ENCODE data around the gene GHRHR. TPM values are rescaled to one million over a fixed set of nuclear protein-coding genes. Genes with fewer than 3 reads are reported as not detected.

Gene GHRHR
- total and polyA plus RNA-seq, 2 experiments from 2014 or later: 12.2 TPM; not detected in 1

GRCh38 chr7:30989824-30990672 lies 26.3 kb downstream of the GHRHR start:
- Histone ChIP-seq H3K4me3 (no peak overlapping the region), H3K27ac (no peak overlapping the region), H3K4me1 (ENCODE audit: insufficient read depth) (peaks cover 9% of the 10 kb centered on the region), H4K20me1 (ENCODE audit: insufficient read depth, poor library complexity, severe bottlenecking) (no peaks in the 10 kb centered on the region), H3K9me2 (replicated peaks; ENCODE audit: insufficient read depth) (no peaks in the 10 kb centered on the region), H3K36me3 (replicated peaks; ENCODE audit: insufficient read depth, low read depth) (no peaks in the 10 kb centered on the region), H3K9me3 (ENCODE audit: low read depth) (no peaks in the 10 kb centered on the region), H3K79me2 (no peaks in the 10 kb centered on the region), H3K4me2 (no peak overlapping the region), H3K27me3 (peaks cover 15% of the 10 kb centered on the region), H2AFZ (no peak overlapping the region)
- TF ChIP-seq, protein P1, sequence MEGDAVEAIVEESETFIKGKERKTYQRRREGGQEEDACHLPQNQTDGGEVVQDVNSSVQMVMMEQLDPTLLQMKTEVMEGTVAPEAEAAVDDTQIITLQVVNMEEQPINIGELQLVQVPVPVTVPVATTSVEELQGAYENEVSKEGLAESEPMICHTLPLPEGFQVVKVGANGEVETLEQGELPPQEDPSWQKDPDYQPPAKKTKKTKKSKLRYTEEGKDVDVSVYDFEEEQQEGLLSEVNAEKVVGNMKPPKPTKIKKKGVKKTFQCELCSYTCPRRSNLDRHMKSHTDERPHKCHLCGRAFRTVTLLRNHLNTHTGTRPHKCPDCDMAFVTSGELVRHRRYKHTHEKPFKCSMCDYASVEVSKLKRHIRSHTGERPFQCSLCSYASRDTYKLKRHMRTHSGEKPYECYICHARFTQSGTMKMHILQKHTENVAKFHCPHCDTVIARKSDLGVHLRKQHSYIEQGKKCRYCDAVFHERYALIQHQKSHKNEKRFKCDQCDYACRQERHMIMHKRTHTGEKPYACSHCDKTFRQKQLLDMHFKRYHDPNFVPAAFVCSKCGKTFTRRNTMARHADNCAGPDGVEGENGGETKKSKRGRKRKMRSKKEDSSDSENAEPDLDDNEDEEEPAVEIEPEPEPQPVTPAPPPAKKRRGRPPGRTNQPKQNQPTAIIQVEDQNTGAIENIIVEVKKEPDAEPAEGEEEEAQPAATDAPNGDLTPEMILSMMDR (IDR thresholded peaks at IDR 0.05; ENCODE audit: poor library complexity): no peak
- TF ChIP-seq EZH2phosphoT487 (IDR thresholded peaks at IDR 0.05; ENCODE audit: low read depth, severe bottlenecking, unreplicated experiment): no peak
- TF ChIP-seq EZH2 (IDR thresholded peaks at IDR 0.05; ENCODE audit: borderline replicate concordance): no peak
- 83% methylated on average over 10 of the region's 10 CpGs for WGBS (ENCODE audit: low lambda C conversion rate, missing lambda C conversion rate)
- no peak for DNase-seq (ENCODE audit: low spot score)

- Histone ChIP-seq H3K27ac (no peak overlapping the region), H3K9me2 (replicated peaks; ENCODE audit: insufficient read depth) (no peaks in the 10 kb centered on the region), H3K4me1 (ENCODE audit: insufficient read depth) (peaks cover 9% of the 10 kb centered on the region), H3K9me3 (ENCODE audit: low read depth) (no peaks in the 10 kb centered on the region), H3K79me2 (no peaks in the 10 kb centered on the region), H3K36me3 (replicated peaks; ENCODE audit: insufficient read depth, low read depth) (no peaks in the 10 kb centered on the region), H2AFZ (no peak overlapping the region), H3K4me3 (no peak overlapping the region), H3K27me3 (peaks cover 12% of the 10 kb centered on the region), H4K20me1 (ENCODE audit: insufficient read depth, poor library complexity, severe bottlenecking) (no peaks in the 10 kb centered on the region), H3K4me2 (no peak overlapping the region)
- WGBS (ENCODE audit: low lambda C conversion rate, missing lambda C conversion rate): 83% methylated on average over 6 of the region's 6 CpGs
- TF ChIP-seq EZH2phosphoT487 (IDR thresholded peaks at IDR 0.05; ENCODE audit: low read depth, severe bottlenecking, unreplicated experiment) (no peak), EZH2 (IDR thresholded peaks at IDR 0.05; ENCODE audit: borderline replicate concordance) (no peak)
- TF ChIP-seq, protein P1 (IDR thresholded peaks at IDR 0.05; ENCODE audit: poor library complexity): no peak
- no peak for DNase-seq (ENCODE audit: low spot score)
These were observed 27.0 kb downstream of the GHRHR start for GRCh38 chr7:30990673-30991170.

DNA sequence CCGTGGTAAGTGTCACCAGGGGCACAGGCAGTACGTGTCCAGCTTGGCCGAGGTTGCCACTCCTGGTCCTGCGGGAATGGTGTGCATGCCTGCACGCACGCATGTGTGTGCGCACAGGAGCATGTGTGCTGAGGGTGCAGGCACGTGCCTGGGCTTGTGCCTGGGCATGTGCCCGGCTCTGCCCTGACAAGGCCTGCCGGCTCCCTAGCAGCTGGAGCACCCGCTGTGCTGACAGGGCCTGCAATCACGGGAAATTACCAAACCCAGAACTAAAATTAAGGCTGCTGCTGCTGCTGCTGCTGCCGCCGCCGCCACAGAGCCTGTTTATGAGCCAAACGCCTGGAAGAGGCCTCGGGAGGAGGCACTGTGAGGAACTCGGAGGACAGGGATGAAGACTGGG lies 28.7 kb downstream of the GHRHR start:
- Histone ChIP-seq H3K27ac (no peak overlapping the region), H2AFZ (no peak overlapping the region)
- TF ChIP-seq EZH2 (IDR thresholded peaks at IDR 0.05; ENCODE audit: borderline replicate concordance) (no peak), EZH2phosphoT487 (IDR thresholded peaks at IDR 0.05; ENCODE audit: low read depth, severe bottlenecking, unreplicated experiment) (no peak)
- TF ChIP-seq, protein P1 (IDR thresholded peaks at IDR 0.05; ENCODE audit: poor library complexity): no peak

More for the DNA sequence above, 28.7 kb downstream of the GHRHR start:
- DNase-seq (ENCODE audit: low spot score): no peak
- H3K27me3 ChIP-seq: no peaks in the 10 kb centered on the region
- H3K4me2 ChIP-seq: no peak overlapping the region
- H3K79me2 ChIP-seq: no peaks in the 10 kb centered on the region
- 93% methylated on average over 18 of the region's 18 CpGs for WGBS (ENCODE audit: low lambda C conversion rate, missing lambda C conversion rate)
- H3K9me3 ChIP-seq (ENCODE audit: low read depth): no peaks in the 10 kb centered on the region
- H4K20me1 ChIP-seq (ENCODE audit: insufficient read depth, poor library complexity, severe bottlenecking): no peaks in the 10 kb centered on the region
- peaks cover 9% of the 10 kb centered on the region for H3K4me1 ChIP-seq (ENCODE audit: insufficient read depth)
- H3K36me3 ChIP-seq (replicated peaks; ENCODE audit: insufficient read depth, low read depth): no peaks in the 10 kb centered on the region
- H3K9me2 ChIP-seq (replicated peaks; ENCODE audit: insufficient read depth): no peaks in the 10 kb centered on the region
- no peak overlapping the region for H3K4me3 ChIP-seq

Data from hepatocyte (in vitro differentiated cells).